Measurements from ENCODE around the gene ABHD18. TPM values are rescaled to one million over a fixed set of nuclear protein-coding genes. Genes with fewer than 3 reads are reported as not detected.
"Not testable (repeated sequence)": the region's sequence is repeated elsewhere in the genome, so short reads cannot be mapped to it uniquely, and the experiment has no call there.

ABHD18 gene
- total RNA-seq, 1 donor from 2014 or later = 14.9 TPM

GRCh38 chr4:127965803-127966175 lies 583 bp downstream of the ABHD18 start:
- Mint-ChIP-seq H3K9me3 (ENCODE audit: unreplicated experiment) (no peaks in the 10 kb centered on the region), H3K36me3 (ENCODE audit: unreplicated experiment) (no peaks in the 10 kb centered on the region), H3K27ac (ENCODE audit: unreplicated experiment) (peak overlapping the region; percentile 97), H3K4me1 (ENCODE audit: unreplicated experiment) (peaks cover 20% of the 10 kb centered on the region), H3K27me3 (ENCODE audit: unreplicated experiment) (no peaks in the 10 kb centered on the region), H3K4me3 (ENCODE audit: unreplicated experiment) (peak overlapping the region; percentile 95)
- no peak for DNase-seq (ENCODE audit: extremely low spot score, unreplicated experiment)
- TF ChIP-seq, protein P1, sequence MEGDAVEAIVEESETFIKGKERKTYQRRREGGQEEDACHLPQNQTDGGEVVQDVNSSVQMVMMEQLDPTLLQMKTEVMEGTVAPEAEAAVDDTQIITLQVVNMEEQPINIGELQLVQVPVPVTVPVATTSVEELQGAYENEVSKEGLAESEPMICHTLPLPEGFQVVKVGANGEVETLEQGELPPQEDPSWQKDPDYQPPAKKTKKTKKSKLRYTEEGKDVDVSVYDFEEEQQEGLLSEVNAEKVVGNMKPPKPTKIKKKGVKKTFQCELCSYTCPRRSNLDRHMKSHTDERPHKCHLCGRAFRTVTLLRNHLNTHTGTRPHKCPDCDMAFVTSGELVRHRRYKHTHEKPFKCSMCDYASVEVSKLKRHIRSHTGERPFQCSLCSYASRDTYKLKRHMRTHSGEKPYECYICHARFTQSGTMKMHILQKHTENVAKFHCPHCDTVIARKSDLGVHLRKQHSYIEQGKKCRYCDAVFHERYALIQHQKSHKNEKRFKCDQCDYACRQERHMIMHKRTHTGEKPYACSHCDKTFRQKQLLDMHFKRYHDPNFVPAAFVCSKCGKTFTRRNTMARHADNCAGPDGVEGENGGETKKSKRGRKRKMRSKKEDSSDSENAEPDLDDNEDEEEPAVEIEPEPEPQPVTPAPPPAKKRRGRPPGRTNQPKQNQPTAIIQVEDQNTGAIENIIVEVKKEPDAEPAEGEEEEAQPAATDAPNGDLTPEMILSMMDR (IDR thresholded peaks at IDR 0.05) = no peak

GRCh38 chr4:127967141-127967775 lies 2.1 kb downstream of the ABHD18 start:
- TF ChIP-seq, protein P1 (IDR thresholded peaks at IDR 0.05) = no peak
- Mint-ChIP-seq H3K27me3 (ENCODE audit: unreplicated experiment) (no peaks in the 10 kb centered on the region), H3K27ac (ENCODE audit: unreplicated experiment) (no peak overlapping the region), H3K4me3 (ENCODE audit: unreplicated experiment) (peak overlapping the region; percentile 44), H3K9me3 (ENCODE audit: unreplicated experiment) (no peaks in the 10 kb centered on the region), H3K4me1 (ENCODE audit: unreplicated experiment) (peaks cover 20% of the 10 kb centered on the region), H3K36me3 (ENCODE audit: unreplicated experiment) (no peaks in the 10 kb centered on the region)
- no peak for DNase-seq (ENCODE audit: extremely low spot score, unreplicated experiment)

DNA sequence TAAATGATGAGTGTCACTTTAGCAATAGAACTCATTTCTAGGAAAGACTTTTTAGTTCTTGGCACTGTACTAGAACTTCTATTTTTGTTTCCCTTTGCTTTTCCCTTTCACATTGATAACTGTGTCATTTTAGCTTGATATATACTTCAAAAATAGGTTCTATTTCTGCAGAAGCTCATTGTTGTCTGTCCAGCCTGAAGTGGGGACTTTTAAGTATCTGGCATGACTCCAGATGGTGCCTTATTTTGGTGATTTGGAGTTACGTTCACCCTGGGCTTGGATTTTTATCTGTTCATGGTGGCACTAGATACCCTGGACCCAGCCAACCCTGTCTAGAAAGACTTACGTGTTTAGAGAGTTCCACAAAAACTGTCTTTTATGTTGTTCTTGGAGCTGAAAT lies 3.4 kb downstream of the ABHD18 start:
- no peaks in the 10 kb centered on the region for H3K9me3 Mint-ChIP-seq (ENCODE audit: unreplicated experiment)
- no peaks in the 10 kb centered on the region for H3K27me3 Mint-ChIP-seq (ENCODE audit: unreplicated experiment)
- peaks cover 10% of the 10 kb centered on the region for H3K4me1 Mint-ChIP-seq (ENCODE audit: unreplicated experiment)
- no peak overlapping the region for H3K27ac Mint-ChIP-seq (ENCODE audit: unreplicated experiment)
- DNase-seq (ENCODE audit: extremely low spot score, unreplicated experiment) = no peak
- H3K4me3 Mint-ChIP-seq (ENCODE audit: unreplicated experiment) = no peak overlapping the region
- peaks cover 4% of the 10 kb centered on the region for H3K36me3 Mint-ChIP-seq (ENCODE audit: unreplicated experiment)
- TF ChIP-seq, protein P1 (IDR thresholded peaks at IDR 0.05) = no peak

DNA sequence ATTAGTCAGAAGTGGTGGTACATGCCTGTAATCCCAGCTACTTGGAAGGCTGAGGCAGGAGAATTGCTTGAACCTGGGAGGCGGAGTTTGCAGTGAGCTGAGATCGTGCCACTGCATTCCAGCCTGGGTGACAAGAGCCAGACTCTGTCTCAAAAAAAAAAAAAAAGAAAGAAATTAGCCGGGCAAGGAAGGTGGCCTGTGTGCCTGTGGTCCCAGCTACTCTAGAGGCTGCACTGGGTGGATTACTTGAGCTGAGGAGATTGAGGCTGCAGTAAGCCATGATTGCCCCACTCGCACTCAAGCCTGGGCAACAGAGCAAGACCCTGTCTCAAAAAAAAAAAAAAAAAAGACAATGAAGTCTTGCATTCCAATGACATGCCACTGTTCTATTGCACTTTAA lies 5.7 kb downstream of the ABHD18 start:
- H3K9me3 Mint-ChIP-seq (ENCODE audit: unreplicated experiment); H3K4me1 Mint-ChIP-seq (ENCODE audit: unreplicated experiment); H3K36me3 Mint-ChIP-seq (ENCODE audit: unreplicated experiment); DNase-seq (ENCODE audit: extremely low spot score, unreplicated experiment); H3K27ac Mint-ChIP-seq (ENCODE audit: unreplicated experiment); H3K27me3 Mint-ChIP-seq (ENCODE audit: unreplicated experiment); H3K4me3 Mint-ChIP-seq (ENCODE audit: unreplicated experiment): not testable (repeated sequence)

GRCh38 chr4:127975121-127975770 lies 10.0 kb downstream of the ABHD18 start:
- TF ChIP-seq, protein P1 (IDR thresholded peaks at IDR 0.05) = no peak
- H3K4me1 Mint-ChIP-seq (ENCODE audit: unreplicated experiment) = no peaks in the 10 kb centered on the region
- peaks cover 4% of the 10 kb centered on the region for H3K9me3 Mint-ChIP-seq (ENCODE audit: unreplicated experiment)
- no peak for DNase-seq (ENCODE audit: extremely low spot score, unreplicated experiment)
- no peak overlapping the region for H3K4me3 Mint-ChIP-seq (ENCODE audit: unreplicated experiment)
- no peak overlapping the region for H3K27ac Mint-ChIP-seq (ENCODE audit: unreplicated experiment)
- H3K36me3 Mint-ChIP-seq (ENCODE audit: unreplicated experiment) = peaks cover 18% of the 10 kb centered on the region
- H3K27me3 Mint-ChIP-seq (ENCODE audit: unreplicated experiment) = no peaks in the 10 kb centered on the region

Measured in osteocyte (in vitro differentiated cells).